H1 (cell line): ENCODE results near the gene UPB1. TPM values are rescaled to one million over a fixed set of nuclear protein-coding genes. Genes with fewer than 3 reads are reported as not detected.

Source experiments
- CTCF ChIA-PET: fragments of 300-600 bp; sonication (Branson Sonifier 250); formaldehyde crosslinking; loops from one replicate; lab custom pipeline; 2021; ENCODE audit not compliant: partially characterized antibody; lab: Charles Lee
- POLR2A ChIA-PET: fragments of 300-600 bp; sonication (Branson Sonifier 250); formaldehyde crosslinking; loops from one replicate; lab custom pipeline; 2021; ENCODE audit warnings: inconsistent platforms; ENCODE audit not compliant: partially characterized antibody; lab: Charles Lee
- DNase-seq, 2 experiments: peaks; one replicate each; pipeline versions ENCODE4 v3.0.0 to v3.0.0-alpha.2; 2010 to 2022; ENCODE audit warnings: low spot score in 2 of 2, low read depth in 1 of 2, mixed read lengths in 1 of 2
- FAIRE-seq: peaks from 2 replicates; lab custom pipeline; 2011; peaks lifted over from hg19 to GRCh38; lab: Jason Lieb, UNC
- H2AFZ ChIP-seq: 2 replicates; pipeline ENCODE4 v1.8.1; 2012; ENCODE audit warnings: low read length, inconsistent platforms
- H2AK5ac ChIP-seq: 2 replicates; pipeline ENCODE4 v1.6.1; 2013; ENCODE audit warnings: low read depth, low read length
- H2BK120ac ChIP-seq: replicated peaks from 2 replicates; pipeline ENCODE3; 2013; ENCODE audit warnings: low read depth, low read length, inconsistent platforms
- H2BK12ac ChIP-seq: 2 replicates; pipeline ENCODE4 v1.6.1; 2013; ENCODE audit warnings: low read depth, low read length
- H2BK15ac ChIP-seq: 2 replicates; pipeline ENCODE4 v1.6.1; 2013; ENCODE audit warnings: low read length
- H2BK20ac ChIP-seq: 2 replicates; pipeline ENCODE4 v1.6.1; 2013; ENCODE audit warnings: low read length
- H2BK5ac ChIP-seq: 2 replicates; pipeline ENCODE4 v1.6.1; 2013; ENCODE audit warnings: low read depth, low read length
- H3K14ac ChIP-seq: 2 replicates; pipeline ENCODE4 v1.6.1; 2013; ENCODE audit warnings: inconsistent platforms; ENCODE audit not compliant: insufficient read length
- H3K18ac ChIP-seq: 2 replicates; pipeline ENCODE4 v1.6.1; 2013; ENCODE audit warnings: low read length; ENCODE audit errors: extremely low read depth
- H3K23ac ChIP-seq: 2 replicates; pipeline ENCODE4 v1.6.1; 2013; ENCODE audit warnings: inconsistent platforms; ENCODE audit not compliant: insufficient read length
- H3K23me2 ChIP-seq: 2 replicates; pipeline ENCODE4 v1.6.1; 2013; ENCODE audit warnings: low read depth, low read length
- H3K27ac ChIP-seq: 2 replicates; pipeline ENCODE4 v1.6.1; 2011; ENCODE audit warnings: low read depth, low read length, inconsistent platforms
- H3K27me3 ChIP-seq, 4 experiments: replicated peaks in 1 of 4; 1 replicate in 1 of 4; 2 replicates in 3 of 4; pipeline versions ENCODE4 v1.6.1 to v1.8.1; 2011 to 2013; ENCODE audit warnings: low read length in 3 of 4, mild to moderate bottlenecking in 3 of 4, inconsistent platforms in 2 of 4, mixed read lengths in 2 of 4, moderate library complexity in 1 of 4; ENCODE audit not compliant: control insufficient read depth in 3 of 4, insufficient read depth in 3 of 4; ENCODE audit errors: extremely low read depth in 1 of 4
- H3K36me3 ChIP-seq, 4 experiments: 2 replicates each; pipeline versions ENCODE4 v1.6.1 to v1.8.1; 2011 to 2013; ENCODE audit warnings: mild to moderate bottlenecking in 4 of 4, low read length in 3 of 4, moderate library complexity in 2 of 4, control low read depth in 1 of 4, inconsistent platforms in 1 of 4; ENCODE audit not compliant: insufficient read depth in 4 of 4, control insufficient read depth in 2 of 4
- H3K4ac ChIP-seq: replicated peaks from 2 replicates; pipeline ENCODE3; 2013; ENCODE audit warnings: low read length, low read depth, mixed read lengths, inconsistent platforms; ENCODE audit not compliant: insufficient read length
- H3K4me1 ChIP-seq, 4 experiments: replicated peaks in 1 of 4; 1 replicate in 1 of 4; 2 replicates in 3 of 4; pipeline versions ENCODE4 v1.6.1 to v1.8.1; 2011 to 2013; ENCODE audit warnings: low read length in 3 of 4, inconsistent platforms in 2 of 4, mixed read lengths in 1 of 4; ENCODE audit not compliant: insufficient read depth in 4 of 4, control insufficient read depth in 3 of 4
- H3K4me2 ChIP-seq, 2 experiments: 2 replicates each; pipeline versions ENCODE4 v1.6.1 to v1.8.1; 2011 to 2013; ENCODE audit warnings: low read depth in 2 of 2, low read length in 2 of 2, control low read depth in 1 of 2, inconsistent platforms in 1 of 2, mild to moderate bottlenecking in 1 of 2; ENCODE audit not compliant: insufficient read depth in 1 of 2
- H3K4me3 ChIP-seq, 4 experiments: fragments of 200-600, 300-600 bp in 1 of 4; sonication (generic), shearing (Covaris generic), sonication (Bioruptor Twin) in 1 of 4; 2 replicates each; pipeline versions ENCODE4 v1.5.1 to v1.8.1; 2011 to 2016; ENCODE audit warnings: low read length in 4 of 4, low read depth in 3 of 4, control low read depth in 2 of 4, inconsistent platforms in 2 of 4, mild to moderate bottlenecking in 2 of 4, mixed read lengths in 1 of 4, moderate library complexity in 1 of 4; ENCODE audit not compliant: insufficient read depth in 2 of 4; ENCODE audit errors: extremely low read depth in 1 of 4
- H3K56ac ChIP-seq: replicated peaks from 2 replicates; pipeline ENCODE3; 2013; ENCODE audit warnings: low read depth, mild to moderate bottlenecking, mixed read lengths, low read length, inconsistent platforms; ENCODE audit not compliant: insufficient read length
- H3K79me1 ChIP-seq: 2 replicates; pipeline ENCODE4 v1.6.1; 2013; ENCODE audit warnings: low read depth, low read length, control low read depth
- H3K79me2 ChIP-seq, 2 experiments: 2 replicates each; pipeline versions ENCODE4 v1.6.1 to v1.8.1; 2012 to 2013; ENCODE audit warnings: low read length in 2 of 2, mild to moderate bottlenecking in 2 of 2, inconsistent platforms in 1 of 2; ENCODE audit not compliant: insufficient read depth in 2 of 2, control insufficient read depth in 1 of 2
- H3K9ac ChIP-seq, 4 experiments: replicated peaks in 1 of 4; 1 replicate in 1 of 4; 2 replicates in 3 of 4; pipeline versions ENCODE4 v1.6.1 to v1.8.1; 2011 to 2013; ENCODE audit warnings: low read depth in 3 of 4, low read length in 3 of 4, control low read depth in 2 of 4, mild to moderate bottlenecking in 2 of 4, moderate library complexity in 2 of 4, inconsistent platforms in 1 of 4; ENCODE audit errors: extremely low read depth in 1 of 4
- H3K9me3 ChIP-seq, 2 experiments: 2 replicates each; pipeline versions ENCODE4 v1.6.1 to v1.8.1; 2012 to 2013; ENCODE audit warnings: mild to moderate bottlenecking in 2 of 2, moderate library complexity in 2 of 2, control low read depth in 1 of 2, inconsistent platforms in 1 of 2, low read depth in 1 of 2, low read length in 1 of 2, mixed read lengths in 1 of 2; ENCODE audit not compliant: insufficient read depth in 2 of 2
- H4K20me1 ChIP-seq, 2 experiments: replicated peaks in 1 of 2; 2 replicates each; pipeline versions ENCODE3 to v1.8.1; 2011 to 2013; ENCODE audit warnings: inconsistent platforms in 2 of 2, low read length in 2 of 2, mild to moderate bottlenecking in 1 of 2; ENCODE audit not compliant: insufficient read depth in 2 of 2, control insufficient read depth in 1 of 2
- H4K5ac ChIP-seq: 2 replicates; pipeline ENCODE4 v1.6.1; 2013; ENCODE audit warnings: low read length, low read depth, mixed read lengths, inconsistent platforms; ENCODE audit not compliant: insufficient read length
- H4K8ac ChIP-seq: 2 replicates; pipeline ENCODE4 v1.8.0; 2013; ENCODE audit warnings: mild to moderate bottlenecking, moderate library complexity, low read length, inconsistent platforms; ENCODE audit not compliant: insufficient read depth; ENCODE audit errors: extremely low read depth
- H4K91ac ChIP-seq: replicated peaks from 2 replicates; pipeline ENCODE3; 2013; ENCODE audit warnings: low read length, mixed read lengths, inconsistent platforms; ENCODE audit not compliant: insufficient read length
- CHD2 ChIP-seq: IDR thresholded peaks from 2 replicates; pipeline ENCODE4 v1.6.1; 2012; ENCODE audit warnings: low read length, improper control_type of control experiment
- WGBS, 2 experiments: shearing (Covaris generic) in 1 of 2; methylation state at CpG; one replicate each; pipeline versions ENCODE4 v1.1.6 to v1.1.7; 2013 to 2015; ENCODE audit warnings: low lambda C conversion rate in 2 of 2, mixed read lengths in 2 of 2, inconsistent platforms in 1 of 2, low coverage in 1 of 2, missing lambda C conversion rate in 1 of 2; ENCODE audit not compliant: insufficient replicate concordance in 2 of 2, insufficient coverage in 1 of 2, insufficient read length in 1 of 2; ENCODE audit errors: extremely low coverage in 1 of 2, missing lambda C conversion rate in 1 of 2; 5-methylcytosine and 5-hydroxymethylcytosine counted together
- polyA plus RNA-seq, 7 experiments: library from polyadenylated mRNA; depleted of rRNA in 3 of 7; stranded (reverse) in 5 of 7; unstranded in 2 of 7; fragments of >200 nt in 5 of 7; fragments of 200-250 nt in 2 of 7; gene quantifications; 1 replicate in 5 of 7; 2 replicates in 1 of 7; 4 replicates in 1 of 7; pipeline versions ENCODE4 v1.2.1 to v1.2.3, GENCODE V29; 2011 to 2013; ENCODE audit warnings: missing spikeins in 2 of 7, mixed read lengths in 2 of 7
- total RNA-seq: library from RNA; stranded (reverse); fragmentation: NEBNext Ultra II Directional; extraction: Animal tissue kit (Norgen Biotek cat#: 25700); gene quantifications from 2 replicates; pipeline ENCODE4 v1.2.1, GENCODE V29; 2021

UPB1 gene
- total and polyA plus RNA-seq, 2 of the 8 experiments (the other 6 are each of a cell fraction or from before 2014, with no cell fraction given): 0.09 TPM; not detected in 1

DNA sequence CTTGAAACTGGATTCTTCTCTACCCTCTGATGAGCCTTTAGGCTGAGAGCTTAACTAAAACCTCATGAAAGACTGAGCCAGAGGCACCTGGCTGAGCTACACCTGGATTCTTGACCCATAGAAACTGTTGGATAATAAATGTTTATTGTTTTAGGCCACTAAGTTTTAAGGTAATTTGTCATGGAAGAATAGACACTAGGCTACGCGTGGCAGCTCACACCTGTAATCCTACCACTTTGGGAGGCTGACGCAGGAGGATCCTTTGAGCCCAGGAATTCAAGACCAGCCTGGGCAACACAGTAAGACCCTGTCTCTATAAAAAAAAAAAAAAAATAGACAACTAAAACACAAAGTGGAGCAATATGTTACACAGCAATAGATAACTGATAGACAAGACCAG lies 29.2 kb upstream of the UPB1 start:
- Histone ChIP-seq H3K14ac (no peak overlapping the region), H3K4me2 (no peak overlapping the region; a peak in 1 of 4 replicates), H3K4me1 (peaks cover 4 to 8% (median 6%) of the 10 kb centered on the region in 4 experiments; a peak in 5 of 7 replicates), H3K79me1 (no peaks in the 10 kb centered on the region), H3K18ac (no peak overlapping the region), H3K4me3 (no peak overlapping the region), H3K23me2 (no peaks in the 10 kb centered on the region), H3K79me2 (no peaks in the 10 kb centered on the region), H2AFZ (no peak overlapping the region), H3K36me3 (no peaks in the 10 kb centered on the region), H4K91ac (no peak overlapping the region), H3K27me3 (no peaks in the 10 kb centered on the region), H3K27ac (no peak overlapping the region), H4K20me1 (no peaks in the 10 kb centered on the region), H2AK5ac (no peak overlapping the region), H3K9ac (no peak overlapping the region), H3K4ac (no peak overlapping the region), H4K8ac (no peak overlapping the region), H2BK120ac (no peak overlapping the region), H2BK12ac (no peak overlapping the region), H3K23ac (no peak overlapping the region), H3K9me3 (no peaks in the 10 kb centered on the region), H3K56ac (no peak overlapping the region), H2BK20ac (no peak overlapping the region), H4K5ac (no peak overlapping the region), H2BK15ac (no peak overlapping the region), H2BK5ac (no peak overlapping the region)
- FAIRE-seq (no peak), DNase-seq (no peak)
- CTCF ChIA-PET: interaction anchor here (0.7 to 1.8 kb wide), 4 partner anchors 34 to 43 kb away, joined by 3 to 4 read pairs (median 4); no protein-coding TSS in a partner anchor
- 92% methylated on average over 3 of the region's 3 CpGs; no CpG with 5 or more reads in 1 of the 2 experiments for WGBS, 2 experiments
- no peak for TF ChIP-seq CHD2
- POLR2A ChIA-PET: interaction anchor here (1.7 kb wide), 1 partner anchor 11 kb away, joined by 4 read pairs; no protein-coding TSS in a partner anchor
